ENCODE measurements around the gene NEU1.
"Not testable (repeated sequence)": the region's sequence is repeated elsewhere in the genome, so short reads cannot be mapped to it uniquely, and the experiment has no call there.

Gene NEU1

DNA sequence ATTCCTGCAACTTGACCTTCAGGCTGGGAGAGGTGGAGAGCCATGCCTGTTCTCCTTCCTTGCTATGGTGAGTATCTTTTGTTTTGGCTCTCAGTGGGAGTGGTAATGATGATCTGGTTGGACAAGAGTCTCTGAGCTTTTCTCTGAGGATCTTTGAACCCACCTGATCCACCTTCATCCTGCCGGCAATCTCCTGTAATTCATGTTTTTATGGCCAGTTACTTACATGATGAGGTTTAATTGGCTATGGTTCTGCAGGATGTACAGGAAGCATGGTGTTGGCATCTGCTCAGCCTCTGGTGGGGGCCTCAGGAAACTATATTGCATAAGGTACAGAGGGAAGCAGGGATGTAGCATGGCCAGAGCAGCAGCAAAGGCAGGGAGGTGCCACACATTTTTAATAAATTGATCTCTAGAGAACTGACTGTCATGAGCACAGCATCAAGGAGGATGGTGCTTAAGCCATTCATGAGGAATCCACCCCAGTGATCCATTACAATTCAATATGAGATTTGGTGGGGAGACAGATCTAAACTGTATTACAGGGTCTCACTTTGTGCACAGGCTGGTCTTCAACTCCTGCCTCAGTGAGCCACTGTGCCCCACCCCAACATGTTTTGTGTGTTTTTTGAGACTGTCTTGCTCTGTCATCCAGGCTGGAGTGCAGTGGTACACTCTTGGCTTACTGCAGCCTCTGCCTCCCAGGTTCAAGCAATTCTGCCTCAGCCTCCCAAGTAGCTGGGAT lies 25.1 kb downstream of the NEU1 start:
- DNase-seq = no peak

GRCh38 chr6:31836474-31837368 lies 25.9 kb downstream of the NEU1 start:
- DNase-seq = no peak

GRCh38 chr6:31836047-31836473 lies 26.6 kb downstream of the NEU1 start:
- no peak for DNase-seq

DNA sequence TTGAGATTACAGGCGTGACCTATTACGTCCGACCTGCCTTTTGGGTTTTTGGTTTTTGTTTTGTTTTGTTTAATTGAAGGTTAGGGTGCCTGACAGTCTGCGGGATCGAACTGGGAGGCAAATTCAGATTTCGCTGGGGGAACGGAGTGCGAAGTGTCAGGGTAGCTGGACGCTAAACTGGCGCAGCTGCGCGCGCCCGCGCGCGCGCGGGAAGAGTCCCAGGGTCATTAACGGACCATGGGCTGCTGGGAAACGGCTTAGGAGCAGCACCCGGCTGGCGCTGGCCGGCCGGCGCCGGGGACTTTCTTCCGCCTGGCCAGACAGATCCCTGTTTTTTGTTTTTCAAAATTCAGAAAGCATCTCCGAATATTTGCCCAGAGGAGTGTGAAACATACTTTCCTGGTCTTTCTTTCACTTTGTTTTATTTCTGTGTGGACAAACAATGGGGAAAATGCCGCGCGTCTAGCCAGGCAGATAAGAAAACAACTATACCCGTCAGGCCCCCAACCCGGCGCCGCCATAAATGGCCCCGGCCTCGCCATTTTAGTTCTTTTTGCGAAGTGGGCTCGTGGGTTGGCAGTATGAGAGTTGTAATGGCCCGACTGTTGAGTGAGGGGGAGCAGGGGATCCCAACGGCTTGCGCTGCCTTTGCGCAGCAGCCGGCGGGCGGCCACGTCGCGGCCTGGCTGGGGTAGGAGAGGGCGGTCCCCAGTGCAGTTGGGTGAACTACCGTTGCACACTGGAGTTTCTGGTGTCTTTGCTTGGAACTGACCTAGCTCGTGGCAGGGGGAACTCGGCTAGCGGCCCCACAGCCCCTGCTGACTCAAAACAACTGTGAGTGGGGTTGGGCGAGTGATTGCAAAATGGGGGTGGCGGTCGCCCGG lies 28.0 kb downstream of the NEU1 start:
- DNase-seq = peak; percentile 80

GRCh38 chr6:31831350-31832215 lies 31.0 kb downstream of the NEU1 start:
- no peak for DNase-seq

DNA sequence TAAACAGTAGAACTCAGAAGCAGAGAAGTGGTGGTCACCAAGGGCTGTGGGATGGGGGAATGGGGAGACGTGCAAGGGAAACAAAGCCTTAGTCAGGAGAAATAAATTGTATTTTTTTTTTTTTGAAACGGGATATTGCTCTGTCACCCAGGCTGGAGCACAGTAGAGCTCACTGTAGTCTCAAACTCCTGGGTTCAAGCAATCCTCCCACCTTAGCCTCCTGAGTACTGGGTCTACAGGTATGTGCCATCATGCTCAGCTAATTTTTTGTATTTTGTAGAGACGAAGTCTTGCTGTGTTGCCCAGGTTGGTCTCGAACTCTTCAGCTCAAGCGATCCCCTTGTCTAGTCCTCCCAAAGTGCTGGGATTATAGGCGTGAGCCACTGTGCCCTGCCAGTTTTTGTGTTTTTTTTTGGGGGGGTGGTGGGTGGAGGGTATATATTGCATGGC lies 31.7 kb downstream of the NEU1 start:
- no peak for DNase-seq

DNA sequence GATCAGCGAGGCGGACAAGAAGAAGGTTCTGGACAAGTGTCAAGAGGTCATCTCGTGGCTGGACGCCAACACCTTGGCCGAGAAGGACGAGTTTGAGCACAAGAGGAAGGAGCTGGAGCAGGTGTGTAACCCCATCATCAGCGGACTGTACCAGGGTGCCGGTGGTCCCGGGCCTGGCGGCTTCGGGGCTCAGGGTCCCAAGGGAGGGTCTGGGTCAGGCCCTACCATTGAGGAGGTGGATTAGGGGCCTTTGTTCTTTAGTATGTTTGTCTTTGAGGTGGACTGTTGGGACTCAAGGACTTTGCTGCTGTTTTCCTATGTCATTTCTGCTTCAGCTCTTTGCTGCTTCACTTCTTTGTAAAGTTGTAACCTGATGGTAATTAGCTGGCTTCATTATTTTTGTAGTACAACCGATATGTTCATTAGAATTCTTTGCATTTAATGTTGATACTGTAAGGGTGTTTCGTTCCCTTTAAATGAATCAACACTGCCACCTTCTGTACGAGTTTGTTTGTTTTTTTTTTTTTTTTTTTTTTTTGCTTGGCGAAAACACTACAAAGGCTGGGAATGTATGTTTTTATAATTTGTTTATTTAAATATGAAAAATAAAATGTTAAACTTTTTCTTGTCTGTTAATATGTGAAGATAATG lies 32.9 kb downstream of the NEU1 start:
- DNase-seq = no peak

GRCh38 chr6:31827286-31828079 lies 35.1 kb downstream of the NEU1 start, which contains the start of gene HSPA1B:
Gene HSPA1B, plus strand, starts transcription at chr6:31827738. Its CDS starts 213 bp downstream, at chr6:31827951.
- DNase-seq = peak; percentile 88

DNA sequence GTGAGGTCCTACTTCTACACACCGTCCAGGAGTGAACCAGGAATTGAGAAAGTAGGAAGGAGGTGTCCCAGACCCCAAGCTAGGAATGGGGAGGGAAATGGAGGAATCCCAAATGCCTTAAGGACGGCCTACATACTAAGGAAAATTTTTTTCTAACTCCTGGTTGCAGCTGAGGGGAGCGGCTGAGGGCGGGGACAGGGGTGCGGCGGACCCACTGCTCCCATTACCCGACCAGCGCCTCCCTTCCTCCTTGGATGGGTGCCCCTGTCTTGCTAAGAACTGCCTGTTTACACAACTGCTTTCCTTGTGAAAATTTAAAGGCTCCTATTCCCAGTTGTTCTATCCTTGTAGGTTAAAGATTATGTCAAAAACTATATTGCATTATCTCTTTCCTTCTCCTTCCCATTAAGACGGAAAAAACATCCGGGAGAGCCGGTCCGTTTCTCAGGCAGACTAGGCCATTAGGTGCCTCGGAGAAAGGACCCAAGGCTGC lies 35.8 kb downstream of the NEU1 start:
- no peak for DNase-seq

DNA sequence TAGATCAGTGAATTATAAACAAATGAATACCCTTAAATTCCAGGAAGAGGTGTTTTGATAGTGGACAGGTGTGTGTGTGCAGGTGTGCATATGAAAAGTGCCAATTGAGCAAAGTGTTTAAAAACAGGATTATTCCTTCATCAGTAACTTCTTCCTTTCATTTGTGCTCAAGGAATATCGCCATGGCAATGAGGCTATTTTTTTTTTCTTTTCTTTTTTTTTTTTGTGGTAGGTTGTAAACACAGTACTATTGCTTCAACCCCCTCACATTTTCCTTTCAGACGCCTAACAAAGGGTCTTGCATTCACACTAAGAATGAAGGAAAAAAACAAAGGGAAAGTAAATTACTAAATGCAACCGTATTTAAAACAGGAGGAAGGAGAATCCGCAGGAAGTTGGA lies 37.1 kb downstream of the NEU1 start:
- DNase-seq = no peak

- not testable (repeated sequence) for DNase-seq
Measured at GRCh38 chr6:31823592-31824196, 38.9 kb downstream of the NEU1 start.

DNA sequence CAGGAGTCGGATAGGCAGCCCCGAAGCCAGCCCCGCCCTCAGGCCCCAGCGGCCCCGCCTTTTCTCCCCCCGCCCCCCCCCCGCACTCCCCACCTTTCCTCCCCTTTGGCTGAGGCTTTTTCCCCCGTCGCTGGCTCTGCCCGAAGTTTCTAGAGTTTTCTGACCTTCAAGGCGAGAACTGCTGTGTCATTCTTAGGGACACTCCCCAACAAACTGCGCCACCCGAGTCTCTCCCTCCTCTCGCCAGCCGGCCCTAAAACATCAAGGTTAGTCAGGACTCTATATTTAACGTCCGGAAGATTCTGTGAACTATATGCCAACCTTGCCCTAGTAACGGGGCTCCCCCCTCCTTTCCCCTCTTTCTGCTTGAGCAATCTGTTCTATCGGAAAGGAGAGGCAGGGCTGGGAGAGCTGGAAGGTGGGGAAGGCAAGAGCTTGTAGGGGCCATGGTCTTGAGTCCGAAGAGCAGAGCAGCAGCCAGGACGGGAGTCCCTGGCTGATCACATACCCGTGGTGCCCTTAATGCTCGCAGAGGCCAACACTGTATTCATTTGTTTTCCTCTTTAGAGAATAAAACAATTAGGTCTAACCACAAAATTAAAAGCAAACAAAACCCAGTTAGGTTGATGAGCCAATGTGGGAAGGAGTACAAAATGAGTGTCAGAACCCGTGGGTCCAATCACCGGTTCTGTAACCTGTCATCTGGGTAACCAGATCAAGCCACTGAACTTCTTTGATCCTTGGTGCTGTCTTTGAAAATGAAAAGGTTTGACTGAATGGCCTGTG lies 40.4 kb downstream of the NEU1 start:
- DNase-seq = peak; percentile 42

DNA sequence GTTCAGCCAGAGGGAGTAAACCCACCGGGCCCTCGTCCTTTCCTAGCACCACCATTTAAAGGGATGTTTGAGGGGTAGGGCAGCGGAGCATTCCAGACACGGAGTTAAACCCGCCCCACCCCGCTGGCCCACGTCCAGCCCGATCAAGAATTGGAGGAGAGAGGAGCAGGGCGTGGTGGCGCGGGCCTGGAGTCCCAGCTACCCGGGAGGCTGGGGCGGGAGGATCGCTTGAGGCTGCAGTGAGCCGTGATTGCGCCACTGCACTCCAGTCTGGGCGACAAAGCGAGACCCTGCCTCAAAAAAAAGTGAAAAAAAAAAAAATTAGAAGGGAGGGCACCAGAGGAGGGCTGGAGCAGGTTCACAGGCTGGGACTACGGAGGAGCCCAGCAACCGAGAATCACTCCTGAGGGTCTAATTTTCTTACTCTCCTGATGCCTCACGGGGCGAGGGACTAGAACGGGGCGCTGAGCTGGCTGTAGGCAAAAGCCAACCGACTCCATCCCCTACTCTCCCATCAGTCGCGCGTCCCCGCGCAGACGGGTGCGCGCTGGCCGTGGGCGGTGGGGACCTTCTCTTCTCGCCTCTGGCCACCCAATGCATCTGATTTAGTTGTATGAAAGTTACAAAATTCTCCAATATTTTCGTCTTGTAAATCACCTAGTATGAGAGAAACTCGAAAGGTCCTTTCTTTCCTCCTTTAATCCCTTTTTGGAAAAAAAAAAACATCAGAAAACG lies 41.2 kb downstream of the NEU1 start:
- peak; percentile 77 for DNase-seq

DNA sequence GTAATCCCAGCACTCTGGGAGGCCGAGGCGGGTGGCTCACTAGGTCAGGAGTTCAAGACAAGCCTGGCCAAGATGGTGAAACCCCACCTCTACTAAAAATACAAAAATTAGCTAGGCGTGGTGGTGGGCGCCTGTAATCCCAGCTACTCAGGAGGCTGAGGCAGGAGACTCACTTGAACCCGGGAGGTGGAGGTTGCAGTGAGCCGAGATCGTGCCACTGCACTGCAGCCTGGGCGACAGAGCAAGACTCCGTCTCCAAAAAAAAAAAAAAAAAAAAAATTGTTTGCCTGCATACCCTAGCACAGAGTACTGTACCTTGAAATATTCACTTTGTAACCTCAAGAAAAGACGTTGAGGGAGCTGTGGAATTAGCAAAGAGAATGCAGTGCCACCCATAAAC lies 42.2 kb downstream of the NEU1 start:
- not testable (repeated sequence) for DNase-seq

DNA sequence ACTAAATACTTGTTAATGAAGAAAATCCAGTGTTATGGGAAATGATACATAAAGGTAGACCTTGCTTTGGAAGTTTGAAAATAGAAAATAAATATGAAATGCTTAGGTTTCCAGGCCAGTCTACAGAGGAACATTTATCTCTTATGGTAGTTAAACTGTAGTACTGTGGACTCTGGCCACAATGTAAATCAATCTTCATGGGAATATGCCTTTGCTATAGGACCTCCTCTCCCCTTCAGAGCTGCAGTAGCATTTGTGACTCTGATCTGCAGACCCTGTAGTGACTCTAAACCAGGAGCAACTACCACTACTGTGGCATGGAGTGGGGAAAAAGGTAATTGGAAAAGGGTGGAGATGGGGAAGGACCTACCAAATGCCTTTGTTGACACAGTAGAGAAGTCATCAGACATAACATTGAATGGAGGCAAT lies 42.7 kb downstream of the NEU1 start:
- no peak for DNase-seq

- DNase-seq = not testable (repeated sequence)
Measured at GRCh38 chr6:31817929-31818511, 44.6 kb downstream of the NEU1 start.

- not testable (repeated sequence) for DNase-seq
Measured at GRCh38 chr6:31817133-31817928, 45.3 kb downstream of the NEU1 start.

Measured in activated naive CD4-positive, alpha-beta T cell treated with anti-CD3 and anti-CD28 coated beads, Interleukin-2, amount 50 U/mL, for 16 hours (primary cell).